K562 (cell line): ENCODE data around the gene SCYL3. TPM values are rescaled to one million over a fixed set of nuclear protein-coding genes. Genes with fewer than 3 reads are reported as not detected.

Experiments used
- DNMT1 ChIP-seq: fragments of 450-650 bp; IDR thresholded peaks from 2 replicates; pipeline ENCODE4 v1.6.1; 2016; ENCODE audit warnings: antibody characterized with exemption, mild to moderate bottlenecking
- ETS2 ChIP-seq: IDR thresholded peaks from 2 replicates; pipeline ENCODE4 v1.6.1; 2016; ENCODE audit warnings: borderline replicate concordance, missing genetic modification characterization, mild to moderate bottlenecking, moderate library complexity, missing compliant biosample characterization; ENCODE audit not compliant: poor library complexity, severe bottlenecking
- HSF4 ChIP-seq: fragments of 250-450 bp; sonication (Bioruptor Pico); IDR thresholded peaks from 2 replicates; pipeline ENCODE4 v2.1.2; 2022; ENCODE audit warnings: mild to moderate bottlenecking, moderate library complexity, borderline replicate concordance
- KDM4B ChIP-seq, 2 experiments: fragments of 450-650 bp in 1 of 2; sonication (generic) in 1 of 2; IDR thresholded peaks; 2 replicates each; pipeline ENCODE4 v1.6.1; 2016 to 2017; ENCODE audit warnings: borderline replicate concordance in 2 of 2, antibody characterized with exemption in 1 of 2, low read depth in 1 of 2, mild to moderate bottlenecking in 1 of 2
- PHF20 ChIP-seq: fragments of 450-650 bp; IDR thresholded peaks from 2 replicates; pipeline ENCODE4 v1.6.1; 2018; ENCODE audit not compliant: partially characterized antibody
- PHTF2 ChIP-seq: fragments of 250-450 bp; sonication (Bioruptor Pico); IDR thresholded peaks from 2 replicates; pipeline ENCODE4 v1.5.0; 2021; ENCODE audit warnings: mild to moderate bottlenecking
- PTBP1 ChIP-seq: fragments of 200-400 bp; formaldehyde crosslinking; IDR thresholded peaks from 2 replicates; pipeline ENCODE4 v1.6.1; 2017; ENCODE audit warnings: low read depth, low read length
- RAD21 ChIP-seq, 2 experiments: fragments of 250-450 bp in 1 of 2; fragments of 450-650 bp in 1 of 2; sonication (Bioruptor Pico) in 1 of 2; formaldehyde crosslinking in 1 of 2; IDR thresholded peaks in 1 of 2; conservative IDR thresholded peaks in 1 of 2; 2 replicates each; pipeline versions ENCODE4 v1.4.0 to v1.8.0; 2020 to 2022; ENCODE audit warnings: mild to moderate bottlenecking in 2 of 2, moderate library complexity in 1 of 2
- SAP30 ChIP-seq: fragments of 200-600 bp; sonication (generic); IDR thresholded peaks from 2 replicates; pipeline ENCODE4 v1.6.1; 2012; ENCODE audit warnings: borderline replicate concordance, low read depth, mild to moderate bottlenecking, moderate library complexity, low read length, control low read depth, inconsistent platforms; ENCODE audit not compliant: insufficient read depth, poor library complexity, severe bottlenecking
- ZNF197 ChIP-seq: fragments of 200-800 bp; sonication (Bioruptor generic); IDR thresholded peaks from 2 replicates; pipeline ENCODE4 v1.6.1; 2016; ENCODE audit warnings: low read depth, missing genetic modification characterization, missing compliant biosample characterization
- ZNF224 ChIP-seq: sonication (generic); formaldehyde crosslinking; IDR thresholded peaks from 2 replicates; pipeline ENCODE4 v1.8.0; 2022; ENCODE audit warnings: mild to moderate bottlenecking, missing genetic modification reagents
- ZNF316 ChIP-seq: fragments of 450-650 bp; IDR thresholded peaks from 2 replicates; pipeline ENCODE4 v1.6.1; 2016
- ZNF830 ChIP-seq: fragments of 250-450 bp; sonication (Bioruptor Pico); IDR thresholded peaks from 2 replicates; pipeline ENCODE4 v1.5.0; 2021; ENCODE audit warnings: mild to moderate bottlenecking
- polyA plus RNA-seq, 8 experiments: library from polyadenylated mRNA; depleted of rRNA in 4 of 8; stranded (reverse) in 5 of 8; unstranded in 3 of 8; fragments of >200 nt; fragmentation: Nextera tagmentation in 2 of 8; fragmentation: Illumina TruSeq in 1 of 8; extraction: Ambion mirVana in 2 of 8; extraction: Trizol in 1 of 8; gene quantifications; 2 replicates each; pipeline versions ENCODE4 v1.2.1 to v1.2.3, GENCODE V29; 2011 to 2014; ENCODE audit warnings: inconsistent platforms in 1 of 8, missing spikeins in 1 of 8
- total RNA-seq, 7 experiments: library from RNA; depleted of rRNA in 6 of 7; stranded (reverse); fragments of >200 nt in 6 of 7; fragmentation: Illumina TruSeq in 2 of 7; extraction: Trizol in 2 of 7; gene quantifications; 2 replicates each; pipeline versions ENCODE4 v1.2.1 to v1.2.3, GENCODE V29; 2011 to 2021; ENCODE audit warnings: low replicate concordance in 1 of 7
- TF ChIP-seq, protein P1 (sequence below), 2 experiments: fragments of 450-650 bp; IDR thresholded peaks; 2 replicates each; pipeline ENCODE4 v1.6.1; 2016; ENCODE audit warnings: mild to moderate bottlenecking in 2 of 2, borderline replicate concordance in 1 of 2, low read depth in 1 of 2, moderate library complexity in 1 of 2
- TF ChIP-seq, protein P2 (sequence below): fragments of 450-650 bp; formaldehyde crosslinking; IDR thresholded peaks from 2 replicates; pipeline ENCODE4 v1.4.0; 2020; ENCODE audit warnings: mild to moderate bottlenecking, moderate library complexity

Gene SCYL3
- total and polyA plus RNA-seq, 9 of the 15 experiments (the other 6 are each of a cell fraction or from before 2014, with no cell fraction given) = 3.6 to 11.4 (median 7.1) TPM

DNA sequence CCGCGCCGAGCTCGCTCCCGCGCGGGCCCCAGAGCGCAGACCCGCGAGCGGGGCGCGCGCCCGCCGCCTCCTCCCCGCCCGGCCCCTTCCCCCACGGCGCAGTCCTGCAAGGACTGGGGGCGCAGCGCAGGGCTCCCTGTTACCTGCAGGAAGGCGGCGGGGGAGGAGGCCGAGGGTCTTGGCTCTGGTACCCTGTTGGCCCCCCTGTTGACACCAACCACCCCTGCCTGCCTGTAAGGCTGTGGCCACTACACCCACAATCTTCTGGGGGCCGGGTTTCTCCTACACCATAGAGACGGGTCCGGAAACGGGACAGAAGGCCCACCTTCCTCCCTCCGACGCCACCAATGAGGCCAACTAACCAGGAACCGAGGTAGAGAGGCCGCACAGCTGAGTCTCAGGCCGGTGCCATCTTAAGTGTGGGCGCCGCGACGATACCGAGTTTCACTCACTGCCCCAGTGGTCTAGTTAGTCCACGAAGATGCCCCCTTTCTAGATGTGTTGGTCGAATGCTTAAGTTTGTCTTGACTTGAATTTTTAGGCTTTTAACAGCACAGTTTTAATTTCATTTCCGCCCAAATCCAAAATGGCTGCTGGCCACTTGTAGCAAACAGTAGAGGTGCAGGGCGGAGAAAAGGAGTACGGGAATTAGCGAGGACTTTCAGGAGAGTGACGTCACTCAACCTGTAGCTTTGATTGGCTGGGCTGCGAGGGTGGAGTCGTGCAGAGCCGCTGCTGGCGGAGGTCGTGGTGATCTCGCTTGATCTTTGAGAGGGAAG is at the start of gene SCYL3 (continued):
- no peak for TF ChIP-seq ETS2
- TF ChIP-seq SAP30 = peak; percentile 95
- TF ChIP-seq ZNF224 = no peak
- TF ChIP-seq ZNF316 = no peak
- no peak for TF ChIP-seq RAD21 (CRISPR knock-in tag; conservative IDR thresholded peaks at IDR 0.05 in 1 of 2, IDR thresholded peaks at IDR 0.05 in 1 of 2)
- TF ChIP-seq PHF20 = peak; percentile 95
- 0 out of 2 replicates have a peak, but pooled peaks have one; percentile 17 for TF ChIP-seq PTBP1
- no peak for TF ChIP-seq HSF4
- TF ChIP-seq ZNF830 (CRISPR knock-in tag) = no peak
- peak; percentile 99 for TF ChIP-seq ZNF197
- TF ChIP-seq, protein P1, sequence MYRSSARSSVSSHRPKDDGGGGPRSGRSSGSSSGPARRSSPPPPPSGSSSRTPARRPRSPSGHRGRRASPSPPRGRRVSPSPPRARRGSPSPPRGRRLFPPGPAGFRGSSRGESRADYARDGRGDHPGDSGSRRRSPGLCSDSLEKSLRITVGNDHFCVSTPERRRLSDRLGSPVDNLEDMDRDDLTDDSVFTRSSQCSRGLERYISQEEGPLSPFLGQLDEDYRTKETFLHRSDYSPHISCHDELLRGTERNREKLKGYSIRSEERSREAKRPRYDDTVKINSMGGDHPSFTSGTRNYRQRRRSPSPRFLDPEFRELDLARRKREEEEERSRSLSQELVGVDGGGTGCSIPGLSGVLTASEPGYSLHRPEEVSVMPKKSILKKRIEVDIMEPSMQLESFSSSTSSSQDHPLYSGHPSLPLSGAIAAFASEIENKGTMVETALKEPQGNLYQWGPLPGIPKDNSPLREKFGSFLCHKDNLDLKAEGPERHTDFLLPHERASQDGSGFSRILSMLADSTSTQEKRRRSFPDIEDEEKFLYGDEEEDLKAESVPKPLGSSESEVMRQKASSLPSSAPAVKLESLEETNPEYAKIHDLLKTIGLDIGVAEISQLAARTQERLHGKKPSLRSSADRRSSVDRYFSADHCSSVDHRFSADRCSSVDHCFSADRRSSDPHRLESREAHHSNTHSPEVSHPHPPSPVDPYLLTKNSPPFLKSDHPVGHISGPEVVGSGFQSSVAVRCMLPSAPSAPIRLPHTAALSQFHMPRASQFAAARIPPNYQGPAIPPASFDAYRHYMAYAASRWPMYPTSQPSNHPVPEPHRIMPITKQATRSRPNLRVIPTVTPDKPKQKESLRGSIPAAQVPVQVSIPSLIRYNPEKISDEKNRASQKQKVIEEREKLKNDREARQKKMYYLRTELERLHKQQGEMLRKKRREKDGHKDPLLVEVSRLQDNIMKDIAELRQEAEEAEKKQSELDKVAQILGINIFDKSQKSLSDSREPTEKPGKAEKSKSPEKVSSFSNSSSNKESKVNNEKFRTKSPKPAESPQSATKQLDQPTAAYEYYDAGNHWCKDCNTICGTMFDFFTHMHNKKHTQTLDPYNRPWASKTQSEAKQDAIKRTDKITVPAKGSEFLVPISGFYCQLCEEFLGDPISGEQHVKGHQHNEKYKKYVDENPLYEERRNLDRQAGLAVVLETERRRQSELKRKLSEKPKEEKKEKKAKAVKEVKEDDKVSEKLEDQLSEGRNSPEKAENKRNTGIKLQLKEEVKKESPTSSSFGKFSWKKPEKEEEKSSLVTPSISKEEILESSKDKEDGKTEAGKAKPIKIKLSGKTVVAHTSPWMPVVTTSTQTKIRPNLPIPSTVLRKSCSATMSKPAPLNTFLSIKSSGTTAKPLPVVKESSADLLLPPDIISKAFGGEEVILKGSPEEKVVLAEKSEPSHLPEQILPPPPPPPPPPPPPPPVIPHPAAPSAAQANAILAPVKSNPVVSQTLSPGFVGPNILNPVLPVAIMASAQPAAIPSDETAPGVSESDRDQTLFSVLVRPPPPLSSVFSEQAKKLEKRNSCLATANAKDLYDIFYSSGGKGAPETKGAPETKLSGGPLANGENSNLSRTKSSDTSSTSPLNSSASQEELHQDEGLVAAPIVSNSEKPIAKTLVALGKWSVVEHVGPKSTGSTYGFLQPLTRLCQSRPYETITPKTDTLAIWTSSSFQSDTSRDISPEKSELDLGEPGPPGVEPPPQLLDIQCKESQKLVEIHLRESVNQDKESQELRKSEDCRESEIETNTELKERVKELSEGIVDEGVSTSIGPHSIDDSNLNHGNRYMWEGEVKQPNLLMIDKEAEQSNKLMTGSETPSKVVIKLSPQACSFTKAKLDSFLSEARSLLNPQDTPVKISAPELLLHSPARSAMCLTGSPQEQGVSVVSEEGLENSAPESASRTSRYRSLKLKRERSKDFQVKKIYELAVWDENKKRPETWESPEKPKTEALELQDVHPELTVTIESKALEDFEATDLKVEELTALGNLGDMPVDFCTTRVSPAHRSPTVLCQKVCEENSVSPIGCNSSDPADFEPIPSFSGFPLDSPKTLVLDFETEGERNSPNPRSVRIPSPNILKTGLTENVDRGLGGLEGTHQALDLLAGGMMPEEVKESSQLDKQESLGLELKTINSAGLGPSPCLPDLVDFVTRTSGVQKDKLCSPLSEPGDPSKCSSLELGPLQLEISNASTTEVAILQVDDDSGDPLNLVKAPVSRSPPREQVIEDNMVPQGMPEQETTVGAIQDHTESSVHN (IDR thresholded peaks at IDR 0.05; ENCODE audit: borderline replicate concordance in 1 of 2, low read depth in 1 of 2) = peak in 1 of 2 experiments; percentile 73; a peak in 1 of 4 replicates
- TF ChIP-seq PHTF2 (CRISPR knock-in tag) = no peak
- TF ChIP-seq DNMT1 = no peak
- TF ChIP-seq, protein P2, sequence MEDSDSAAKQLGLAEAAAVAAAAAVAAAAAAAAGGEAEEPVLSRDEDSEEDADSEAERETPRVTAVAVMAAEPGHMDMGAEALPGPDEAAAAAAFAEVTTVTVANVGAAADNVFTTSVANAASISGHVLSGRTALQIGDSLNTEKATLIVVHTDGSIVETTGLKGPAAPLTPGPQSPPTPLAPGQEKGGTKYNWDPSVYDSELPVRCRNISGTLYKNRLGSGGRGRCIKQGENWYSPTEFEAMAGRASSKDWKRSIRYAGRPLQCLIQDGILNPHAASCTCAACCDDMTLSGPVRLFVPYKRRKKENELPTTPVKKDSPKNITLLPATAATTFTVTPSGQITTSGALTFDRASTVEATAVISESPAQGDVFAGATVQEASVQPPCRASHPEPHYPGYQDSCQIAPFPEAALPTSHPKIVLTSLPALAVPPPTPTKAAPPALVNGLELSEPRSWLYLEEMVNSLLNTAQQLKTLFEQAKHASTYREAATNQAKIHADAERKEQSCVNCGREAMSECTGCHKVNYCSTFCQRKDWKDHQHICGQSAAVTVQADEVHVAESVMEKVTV (CRISPR knock-in tag) = no peak
- TF ChIP-seq KDM4B (IDR thresholded peaks at IDR 0.05; ENCODE audit: borderline replicate concordance in 2 of 2, low read depth in 1 of 2) = peak in 1 of 2 experiments; percentile 88; a peak in 2 of 4 replicates
